ENCODE results near the gene TBC1D10B. TPM values are rescaled to one million over a fixed set of nuclear protein-coding genes. Genes with fewer than 3 reads are reported as not detected.

The TBC1D10B gene
- total RNA-seq (2014; rRNA removed; shearing (Covaris generic); ENCODE audit: low replicate concordance): 40.3 and 60.6 TPM in 2 replicates

GRCh38 chr16:30370456-30371247 is at the start of gene TBC1D10B:
Gene TBC1D10B (minus strand): TSS chr16:30370494. CDS start chr16:30370183, 311 bp downstream.
- H3K36me3 ChIP-seq: peaks cover 27% of the 10 kb centered on the region
- peak; percentile 99 for DNase-seq
- no peaks in the 10 kb centered on the region for H3K27me3 ChIP-seq
- peak within 1 kb of the TSS; percentile 80 for H3K4me3 ChIP-seq
- H3K9me3 ChIP-seq: no peaks in the 10 kb centered on the region

- H3K4me3 ChIP-seq: no peak overlapping the region
- H3K9me3 ChIP-seq: no peaks in the 10 kb centered on the region
- DNase-seq: no peak
- H3K36me3 ChIP-seq: peaks cover 56% of the 10 kb centered on the region
- no peaks in the 10 kb centered on the region for H3K27me3 ChIP-seq
Observed at GRCh38 chr16:30418350-30419181, 48.3 kb upstream of the TBC1D10B start.

GRCh38 chr16:30417529-30418349 is 47.4 kb upstream of the TBC1D10B start:
- DNase-seq: no peak
- peaks cover 57% of the 10 kb centered on the region for H3K36me3 ChIP-seq
- H3K27me3 ChIP-seq: no peaks in the 10 kb centered on the region
- H3K4me3 ChIP-seq: no peak overlapping the region
- H3K9me3 ChIP-seq: no peaks in the 10 kb centered on the region

GRCh38 chr16:30416624-30417528 is 46.6 kb upstream of the TBC1D10B start:
- Histone ChIP-seq H3K36me3 (peaks cover 55% of the 10 kb centered on the region), H3K4me3 (no peak overlapping the region), H3K9me3 (no peaks in the 10 kb centered on the region), H3K27me3 (no peaks in the 10 kb centered on the region)
- DNase-seq: no peak

- no peak overlapping the region for H3K4me3 ChIP-seq
- peaks cover 59% of the 10 kb centered on the region for H3K36me3 ChIP-seq
- no peaks in the 10 kb centered on the region for H3K9me3 ChIP-seq
- DNase-seq: no peak
- no peaks in the 10 kb centered on the region for H3K27me3 ChIP-seq
Observed at GRCh38 chr16:30416047-30416603, 45.8 kb upstream of the TBC1D10B start.

- Histone ChIP-seq H3K36me3 (peaks cover 54% of the 10 kb centered on the region), H3K27me3 (no peaks in the 10 kb centered on the region), H3K4me3 (no peak overlapping the region), H3K9me3 (no peaks in the 10 kb centered on the region)
- DNase-seq: no peak
Observed at GRCh38 chr16:30414159-30414558, 43.9 kb upstream of the TBC1D10B start.

- no peak overlapping the region for H3K4me3 ChIP-seq
- no peak for DNase-seq
- H3K27me3 ChIP-seq: no peaks in the 10 kb centered on the region
- H3K36me3 ChIP-seq: peaks cover 49% of the 10 kb centered on the region
- H3K9me3 ChIP-seq: no peaks in the 10 kb centered on the region
Observed at GRCh38 chr16:30413112-30413806, 43.0 kb upstream of the TBC1D10B start.

GRCh38 chr16:30409125-30410060 is 39.1 kb upstream of the TBC1D10B start:
- peak; percentile 87 for DNase-seq
- Histone ChIP-seq H3K9me3 (no peaks in the 10 kb centered on the region), H3K27me3 (no peaks in the 10 kb centered on the region), H3K36me3 (peaks cover 41% of the 10 kb centered on the region), H3K4me3 (no peak overlapping the region)

GRCh38 chr16:30407804-30408534 is 37.7 kb upstream of the TBC1D10B start:
- H3K9me3 ChIP-seq: no peaks in the 10 kb centered on the region
- H3K27me3 ChIP-seq: no peaks in the 10 kb centered on the region
- peaks cover 27% of the 10 kb centered on the region for H3K36me3 ChIP-seq
- peak overlapping the region; percentile 73 for H3K4me3 ChIP-seq
- no peak for DNase-seq

- H3K4me3 ChIP-seq: peak within 1 kb of the TSS; percentile 73
- no peaks in the 10 kb centered on the region for H3K9me3 ChIP-seq
Observed at GRCh38 chr16:30407102-30407803, 37.0 kb upstream of the TBC1D10B start, which contains the start of gene ZNF771. Gene ZNF771 (plus strand): TSS chr16:30407606. CDS start chr16:30408054, 448 bp downstream.

GRCh38 chr16:30406795-30407101 is 36.5 kb upstream of the TBC1D10B start:
- Histone ChIP-seq H3K27me3 (no peaks in the 10 kb centered on the region), H3K36me3 (peaks cover 17% of the 10 kb centered on the region), H3K9me3 (no peaks in the 10 kb centered on the region), H3K4me3 (peak overlapping the region; percentile 73)
- no peak for DNase-seq

More at GRCh38 chr16:30407102-30407803, 37.0 kb upstream of the TBC1D10B start, which contains the start of gene ZNF771:
- DNase-seq: peak; percentile 95
- Histone ChIP-seq H3K27me3 (no peaks in the 10 kb centered on the region), H3K36me3 (peaks cover 22% of the 10 kb centered on the region)

- Histone ChIP-seq H3K36me3 (peaks cover 17% of the 10 kb centered on the region), H3K4me3 (no peak overlapping the region), H3K9me3 (no peaks in the 10 kb centered on the region), H3K27me3 (no peaks in the 10 kb centered on the region)
- no peak for DNase-seq
Observed at GRCh38 chr16:30401768-30402425, 31.6 kb upstream of the TBC1D10B start.

All from MG63 (cell line).